ENCODE measurements around the gene EXOC3L2. TPM values are rescaled to one million over a fixed set of nuclear protein-coding genes. Genes with fewer than 3 reads are reported as not detected.

Gene EXOC3L2
- total RNA-seq, 1 experiment from 2014 or later, result not detected

DNA sequence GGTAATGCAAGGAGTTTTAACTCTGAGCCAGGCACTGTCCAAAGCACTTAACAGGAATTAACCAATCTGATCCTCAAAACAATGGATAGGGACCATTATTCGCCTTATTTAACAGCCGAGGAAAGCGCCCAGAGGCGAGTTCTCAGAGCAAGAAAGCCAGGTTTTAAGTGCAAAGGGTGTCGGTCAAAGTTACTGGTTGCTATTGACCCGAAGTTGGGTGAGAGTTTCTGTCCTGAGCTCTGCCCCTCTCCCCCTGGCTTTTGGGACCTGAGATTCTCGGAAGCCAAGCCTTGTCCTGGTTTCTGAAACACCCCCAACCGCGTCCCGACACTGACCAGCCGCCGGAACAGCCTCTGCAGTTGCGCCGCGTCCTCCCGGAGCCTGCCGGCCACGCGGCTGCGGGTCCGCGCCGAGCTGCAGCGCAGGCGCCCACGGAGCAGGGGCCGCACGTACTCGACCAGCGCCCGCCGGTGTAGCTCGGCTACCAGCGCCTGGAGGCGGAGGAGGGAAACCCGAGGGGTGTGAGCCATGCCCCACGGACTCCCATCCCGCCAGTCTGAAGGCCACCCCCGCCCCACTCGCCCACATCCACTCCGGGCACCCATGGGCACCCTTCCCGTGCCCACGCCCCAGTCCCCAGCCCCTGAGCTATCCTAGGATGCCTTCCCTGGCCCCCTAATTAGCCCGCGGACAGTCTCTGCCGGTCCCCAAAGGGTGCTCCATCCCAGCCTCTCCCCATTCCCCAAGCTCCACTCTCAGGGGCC lies 27.8 kb downstream of the EXOC3L2 start:
- intact Hi-C loops (cut with micrococcal nuclease), result no loop called here
- H3K9me3 ChIP-seq (ENCODE audit: low read length), result no peaks in the 10 kb centered on the region
- 0 out of 2 replicates have a peak, but pooled peaks cover 12% of the 10 kb centered on the region for H3K27me3 ChIP-seq (ENCODE audit: low read length)
- TF ChIP-seq, protein P1, sequence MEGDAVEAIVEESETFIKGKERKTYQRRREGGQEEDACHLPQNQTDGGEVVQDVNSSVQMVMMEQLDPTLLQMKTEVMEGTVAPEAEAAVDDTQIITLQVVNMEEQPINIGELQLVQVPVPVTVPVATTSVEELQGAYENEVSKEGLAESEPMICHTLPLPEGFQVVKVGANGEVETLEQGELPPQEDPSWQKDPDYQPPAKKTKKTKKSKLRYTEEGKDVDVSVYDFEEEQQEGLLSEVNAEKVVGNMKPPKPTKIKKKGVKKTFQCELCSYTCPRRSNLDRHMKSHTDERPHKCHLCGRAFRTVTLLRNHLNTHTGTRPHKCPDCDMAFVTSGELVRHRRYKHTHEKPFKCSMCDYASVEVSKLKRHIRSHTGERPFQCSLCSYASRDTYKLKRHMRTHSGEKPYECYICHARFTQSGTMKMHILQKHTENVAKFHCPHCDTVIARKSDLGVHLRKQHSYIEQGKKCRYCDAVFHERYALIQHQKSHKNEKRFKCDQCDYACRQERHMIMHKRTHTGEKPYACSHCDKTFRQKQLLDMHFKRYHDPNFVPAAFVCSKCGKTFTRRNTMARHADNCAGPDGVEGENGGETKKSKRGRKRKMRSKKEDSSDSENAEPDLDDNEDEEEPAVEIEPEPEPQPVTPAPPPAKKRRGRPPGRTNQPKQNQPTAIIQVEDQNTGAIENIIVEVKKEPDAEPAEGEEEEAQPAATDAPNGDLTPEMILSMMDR (conservative IDR thresholded peaks at IDR 0.05; ENCODE audit: low read depth, low read length), result no peak
- no peak for TF ChIP-seq EZH2phosphoT487 (IDR thresholded peaks at IDR 0.05; ENCODE audit: borderline replicate concordance, low read length)
- TF ChIP-seq EZH2 (IDR thresholded peaks at IDR 0.05; ENCODE audit: low read length, unreplicated experiment), result no peak
- CTCF ChIA-PET, result no interaction called here
- H3K9me2 ChIP-seq (replicated peaks; ENCODE audit: low read length), result no peaks in the 10 kb centered on the region
- H3K9ac ChIP-seq (ENCODE audit: low read length), result no peak overlapping the region
- BruUV-seq (replicated peaks), result no TSS peak
- H4K20me1 ChIP-seq (ENCODE audit: low read length), result no peaks in the 10 kb centered on the region
- POLR2A ChIA-PET (ENCODE audit: unreplicated experiment), result no interaction called here
- no peaks in the 10 kb centered on the region for H3F3A ChIP-seq (ENCODE audit: low read length, unreplicated experiment)
- no peaks in the 10 kb centered on the region for H3K36me3 ChIP-seq (ENCODE audit: low read depth, low read length)
- ATAC-seq (no peak), DNase-seq (no peak)
- H2AFZ ChIP-seq (ENCODE audit: low read length), result no peak overlapping the region
- peak overlapping the region; percentile 31; the same call in 1 of the 2 replicates for H3K4me2 ChIP-seq (ENCODE audit: low read length)
- no peak overlapping the region for H3K27ac ChIP-seq (ENCODE audit: low read length)
- no peaks in the 10 kb centered on the region for H3K4me1 ChIP-seq (ENCODE audit: insufficient read depth, low read length)
- no peaks in the 10 kb centered on the region for H3K79me2 ChIP-seq (ENCODE audit: low read length)
- no peak overlapping the region for H3K4me3 ChIP-seq (ENCODE audit: low read length)

DNA sequence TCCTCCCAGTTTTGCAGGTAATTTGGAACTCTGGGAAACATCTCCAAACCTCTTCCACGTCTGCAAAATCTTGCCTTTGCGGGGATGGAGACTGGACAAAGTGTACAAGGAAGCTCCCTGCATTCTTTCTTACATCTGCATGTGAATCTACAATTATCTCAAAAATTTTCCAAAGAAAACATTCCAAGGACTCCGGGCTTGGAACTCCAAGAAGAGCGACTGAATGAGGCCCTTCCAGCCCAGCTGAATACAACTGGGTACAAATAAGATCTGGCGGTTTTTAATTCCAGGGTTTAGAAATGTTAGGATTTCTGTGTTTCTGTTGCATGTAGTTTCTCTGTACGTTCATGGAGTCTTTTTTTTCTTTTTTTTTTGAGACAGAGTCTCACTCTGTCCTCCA lies 28.5 kb downstream of the EXOC3L2 start:
- Histone ChIP-seq H3K36me3 (ENCODE audit: low read depth, low read length) (no peaks in the 10 kb centered on the region), H2AFZ (ENCODE audit: low read length) (no peak overlapping the region), H3F3A (ENCODE audit: low read length, unreplicated experiment) (no peaks in the 10 kb centered on the region), H3K4me1 (ENCODE audit: insufficient read depth, low read length) (no peaks in the 10 kb centered on the region), H3K27ac (ENCODE audit: low read length) (no peak overlapping the region), H3K4me2 (ENCODE audit: low read length) (no peak overlapping the region), H3K27me3 (ENCODE audit: low read length) (0 out of 2 replicates have a peak, but pooled peaks cover 12% of the 10 kb centered on the region), H3K9ac (ENCODE audit: low read length) (no peak overlapping the region), H3K9me3 (ENCODE audit: low read length) (no peaks in the 10 kb centered on the region), H3K9me2 (replicated peaks; ENCODE audit: low read length) (no peaks in the 10 kb centered on the region), H3K4me3 (ENCODE audit: low read length) (no peak overlapping the region), H3K79me2 (ENCODE audit: low read length) (no peaks in the 10 kb centered on the region), H4K20me1 (ENCODE audit: low read length) (no peaks in the 10 kb centered on the region)
- ATAC-seq, result no peak
- intact Hi-C loops (cut with micrococcal nuclease), result no loop called here
- POLR2A ChIA-PET (ENCODE audit: unreplicated experiment), result no interaction called here
- TF ChIP-seq EZH2 (IDR thresholded peaks at IDR 0.05; ENCODE audit: low read length, unreplicated experiment) (no peak), EZH2phosphoT487 (IDR thresholded peaks at IDR 0.05; ENCODE audit: borderline replicate concordance, low read length) (no peak)
- TF ChIP-seq, protein P1 (conservative IDR thresholded peaks at IDR 0.05; ENCODE audit: low read depth, low read length), result no peak
- CTCF ChIA-PET, result no interaction called here
- no peak for DNase-seq
- no TSS peak for BruUV-seq (replicated peaks)
